GM12878 (cell line): ENCODE measurements around the gene NPB. TPM values are rescaled to one million over a fixed set of nuclear protein-coding genes. Genes with fewer than 3 reads are reported as not detected.
A peak's percentile ranks its signal among the peaks of the same experiment; 100 is the strongest.

Experiments
- ATAC-seq: fragments of 200-7000 bp; cut with Tn5 transposase; 3 replicates; pipeline ENCODE4 v1.9.1; 2020; ENCODE audit warnings: mild to moderate bottlenecking, moderate library complexity
- BruUV-seq: library from RNA; stranded (reverse); fragments of 400-500 nt; replicated peaks from 2 replicates; lab custom pipeline; 2021; lab: Mats Ljungman, UMichigan
- CTCF ChIA-PET: fragments of 300-600 bp; sonication (Branson Sonifier 250); formaldehyde crosslinking; extraction: SDS; loops from one replicate; lab custom pipeline; 2021; ENCODE audit warnings: inconsistent platforms; lab: Yijun Ruan, JAX
- POLR2A ChIA-PET: fragments of 350-600 bp; formaldehyde crosslinking; extraction: SDS; loops from one replicate; lab custom pipeline; 2021; ENCODE audit warnings: inconsistent platforms; lab: Charles Lee
- RAD21 ChIA-PET: fragments of 300-600 bp; sonication (Branson Sonifier 250); formaldehyde crosslinking; loops from one replicate; lab custom pipeline; 2023; ENCODE audit warnings: antibody characterized with exemption; ENCODE audit not compliant: unreplicated experiment; lab: Charles Lee
- SMC1A ChIA-PET: fragments of 300-600 bp; sonication (Branson Sonifier 250); formaldehyde crosslinking; loops from one replicate; lab custom pipeline; 2023; ENCODE audit not compliant: unreplicated experiment, uncharacterized antibody; lab: Charles Lee
- DNase-seq: peaks from one replicate; pipeline ENCODE4 v3.0.0-alpha.2; 2011; ENCODE audit warnings: low read depth, low spot score
- FAIRE-seq: peaks from 3 replicates; lab custom pipeline; 2011; peaks lifted over from hg19 to GRCh38; lab: Jason Lieb, UNC
- H2AFZ ChIP-seq: 2 replicates; pipeline ENCODE4 v1.6.0; 2011; ENCODE audit warnings: low read depth, low read length, control low read depth; ENCODE audit not compliant: control insufficient read depth
- H3K27ac ChIP-seq: 2 replicates; pipeline ENCODE4 v1.5.1; 2011; ENCODE audit warnings: control low read depth; ENCODE audit not compliant: control insufficient read depth, insufficient read depth
- H3K27me3 ChIP-seq, 2 experiments: replicated peaks in 1 of 2; 2 replicates each; pipeline versions ENCODE4 v1.6.0 to v1.6.1; 2011; ENCODE audit warnings: low read length in 1 of 2; ENCODE audit not compliant: control insufficient read depth in 2 of 2, insufficient read depth in 2 of 2
- H3K36me3 ChIP-seq, 2 experiments: 2 replicates each; pipeline ENCODE4 v1.5.1; 2011; ENCODE audit warnings: low read length in 1 of 2; ENCODE audit not compliant: control insufficient read depth in 2 of 2, insufficient read depth in 2 of 2
- H3K4me1 ChIP-seq: 2 replicates; pipeline ENCODE4 v1.6.1; 2011; ENCODE audit warnings: mild to moderate bottlenecking, low read length, moderate library complexity, mixed read lengths; ENCODE audit not compliant: control insufficient read depth, insufficient read depth
- H3K4me2 ChIP-seq: 2 replicates; pipeline ENCODE4 v1.6.0; 2011; ENCODE audit warnings: control low read depth; ENCODE audit not compliant: control insufficient read depth, insufficient read depth
- H3K4me3 ChIP-seq: fragments of 200-600 bp; sonication (generic); 2 replicates; pipeline ENCODE4 v1.5.1; 2016
- H3K79me2 ChIP-seq: 2 replicates; pipeline ENCODE4 v1.6.0; 2011; ENCODE audit warnings: low read length; ENCODE audit not compliant: control insufficient read depth, insufficient read depth
- H3K9ac ChIP-seq: 2 replicates; pipeline ENCODE4 v1.8.0; 2011; ENCODE audit warnings: low read length, control low read depth, mixed read lengths; ENCODE audit not compliant: control insufficient read depth, insufficient read depth
- H3K9me3 ChIP-seq: replicated peaks from 3 replicates; pipeline ENCODE4 v1.5.1; 2011; ENCODE audit warnings: mild to moderate bottlenecking, low read length; ENCODE audit not compliant: control insufficient read depth, insufficient read depth
- H4K20me1 ChIP-seq: 2 replicates; pipeline ENCODE4 v1.6.0; 2011; ENCODE audit not compliant: control insufficient read depth, insufficient read depth
- BHLHE40 ChIP-seq, 2 experiments: fragments of 450-650 bp in 1 of 2; IDR thresholded peaks; 2 replicates each; pipeline ENCODE4 v1.6.1; 2011 to 2017; ENCODE audit warnings: low read depth in 2 of 2, borderline replicate concordance in 1 of 2, improper control_type of control experiment in 1 of 2, low read length in 1 of 2, mild to moderate bottlenecking in 1 of 2
- DPF2 ChIP-seq: fragments of 450-650 bp; IDR thresholded peaks from 2 replicates; pipeline ENCODE4 v1.6.1; 2017; ENCODE audit warnings: mild to moderate bottlenecking
- FOS ChIP-seq: IDR thresholded peaks from 3 replicates; pipeline ENCODE4 v1.6.1; 2011; ENCODE audit warnings: borderline replicate concordance; ENCODE audit not compliant: insufficient read length; ENCODE audit errors: extremely low read depth
- NR2F1 ChIP-seq: fragments of 450-650 bp; conservative IDR thresholded peaks from 2 replicates; pipeline ENCODE4 v1.6.1; 2017; ENCODE audit warnings: mild to moderate bottlenecking
- WGBS: methylation state at CpG from one replicate; pipeline ENCODE4 v1.1.6; 2016; ENCODE audit warnings: low lambda C conversion rate; ENCODE audit not compliant: insufficient replicate concordance, insufficient coverage; ENCODE audit errors: missing lambda C conversion rate; 5-methylcytosine and 5-hydroxymethylcytosine counted together
- in situ Hi-C: fragments of 300-500 bp; cut with MboI; formaldehyde crosslinking; loops from 9 replicates; pipeline ENCODE4 v1.14.3; 2018; ENCODE audit warnings: mixed read lengths
- intact Hi-C: fragments of 100-400 bp; cut with micrococcal nuclease; formaldehyde crosslinking; loops from one replicate; pipeline ENCODE4 v1.14.2; 2022; ENCODE audit not compliant: unreplicated experiment
- polyA plus RNA-seq, 11 experiments: library from polyadenylated mRNA; depleted of rRNA in 4 of 11; unstranded in 6 of 11; stranded (reverse) in 5 of 11; fragments of >200 nt; fragmentation: Nextera tagmentation in 4 of 11; fragmentation: Illumina TruSeq in 1 of 11; extraction: Ambion mirVana in 4 of 11; extraction: Trizol in 1 of 11; gene quantifications; 1 replicate in 1 of 11; 2 replicates in 10 of 11; pipeline versions ENCODE4 v1.2.1 to v1.2.3, GENCODE V29; 2011 to 2016; ENCODE audit warnings: inconsistent platforms in 2 of 11, missing spikeins in 2 of 11, low read depth in 1 of 11
- total RNA-seq, 4 experiments: library from RNA; depleted of rRNA in 3 of 4; stranded (reverse); fragments of >200 nt in 3 of 4; fragmentation: Illumina TruSeq in 1 of 4; extraction: Trizol in 1 of 4; gene quantifications; 2 replicates each; pipeline versions ENCODE4 v1.2.1 to v1.2.3, GENCODE V29; 2013 to 2021
- TF ChIP-seq, protein P1 (sequence below): fragments of 450-650 bp; IDR thresholded peaks from 2 replicates; pipeline ENCODE4 v1.6.1; 2016; ENCODE audit warnings: mild to moderate bottlenecking
- TF ChIP-seq, protein P2 (sequence below): fragments of 150-350 bp; IDR thresholded peaks from 2 replicates; pipeline ENCODE4 v1.6.1; 2014; ENCODE audit warnings: mild to moderate bottlenecking, low read depth, low read length

Gene NPB
- total and polyA plus RNA-seq, 10 of the 15 experiments (the other 5 are each of a cell fraction or from before 2014, with no cell fraction given), result 0.03 to 0.40 (median 0.15) TPM; not detected in 2

DNA sequence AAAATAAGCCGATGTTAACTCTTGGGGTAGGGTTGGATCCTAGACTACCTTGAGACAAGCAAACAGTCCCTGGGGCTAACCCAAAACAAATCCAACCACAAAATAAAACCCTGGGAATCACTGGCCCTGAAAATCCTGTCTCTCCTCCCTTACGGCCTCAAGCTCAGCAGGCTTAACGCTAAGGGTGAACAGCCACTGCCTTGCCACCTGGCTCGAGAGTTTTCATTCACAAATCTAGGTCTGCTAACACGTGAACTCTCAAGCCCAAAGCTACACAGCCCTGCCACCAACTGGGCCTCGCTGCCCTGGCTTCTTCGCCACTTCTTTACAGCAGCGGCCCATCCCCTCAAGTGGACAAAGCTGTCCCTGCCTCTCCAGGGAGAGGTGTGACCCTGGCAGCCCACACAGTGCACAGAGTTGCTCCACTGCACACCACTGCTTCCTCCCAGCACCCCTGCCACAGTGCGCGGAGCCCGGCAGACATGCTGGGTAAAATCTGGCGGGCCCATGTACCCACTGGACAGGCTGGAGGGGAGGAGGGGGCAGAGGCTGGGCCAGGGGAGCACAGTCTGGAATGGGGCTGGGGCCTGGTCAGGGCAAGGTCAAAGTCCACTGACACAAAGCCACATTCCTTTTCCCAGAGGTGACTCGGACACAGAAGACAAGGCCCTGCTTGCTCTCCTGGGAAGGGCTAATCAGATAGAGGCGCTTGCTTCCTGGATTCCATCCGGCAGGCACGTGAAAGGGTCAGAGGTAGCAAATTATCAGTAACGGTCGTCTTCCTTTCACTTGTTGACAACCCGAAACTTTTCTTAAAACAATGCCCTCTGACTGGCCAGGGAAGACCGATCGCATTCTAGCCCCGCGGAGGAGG, 8.2 kb downstream of the NPB start:
- Histone ChIP-seq H3K27me3 (no peaks in the 10 kb centered on the region), H3K36me3 (peaks cover 6 to 28% of the 10 kb centered on the region in 2 experiments), H2AFZ (no peak overlapping the region; the same call in 1 of the 2 replicates), H3K4me2 (peak overlapping the region; percentile 74), H3K9ac (peak overlapping the region; percentile 64), H3K4me1 (peaks cover 5% of the 10 kb centered on the region; the same call in 1 of the 2 replicates), H4K20me1 (no peaks in the 10 kb centered on the region), H3K4me3 (peak overlapping the region; percentile 95), H3K79me2 (peaks cover 13% of the 10 kb centered on the region), H3K9me3 (no peaks in the 10 kb centered on the region), H3K27ac (peak overlapping the region; percentile 4; the same call in 1 of the 2 replicates)
- TF ChIP-seq NR2F1 (no peak), BHLHE40 (IDR thresholded peaks at IDR 0.05; ENCODE audit: borderline replicate concordance in 1 of 2, low read depth in 2 of 2, low read length in 1 of 2) (peak; percentile 16 to 57; a peak in 2 of 4 replicates), FOS (no peak), DPF2 (no peak)
- TF ChIP-seq, protein P1, sequence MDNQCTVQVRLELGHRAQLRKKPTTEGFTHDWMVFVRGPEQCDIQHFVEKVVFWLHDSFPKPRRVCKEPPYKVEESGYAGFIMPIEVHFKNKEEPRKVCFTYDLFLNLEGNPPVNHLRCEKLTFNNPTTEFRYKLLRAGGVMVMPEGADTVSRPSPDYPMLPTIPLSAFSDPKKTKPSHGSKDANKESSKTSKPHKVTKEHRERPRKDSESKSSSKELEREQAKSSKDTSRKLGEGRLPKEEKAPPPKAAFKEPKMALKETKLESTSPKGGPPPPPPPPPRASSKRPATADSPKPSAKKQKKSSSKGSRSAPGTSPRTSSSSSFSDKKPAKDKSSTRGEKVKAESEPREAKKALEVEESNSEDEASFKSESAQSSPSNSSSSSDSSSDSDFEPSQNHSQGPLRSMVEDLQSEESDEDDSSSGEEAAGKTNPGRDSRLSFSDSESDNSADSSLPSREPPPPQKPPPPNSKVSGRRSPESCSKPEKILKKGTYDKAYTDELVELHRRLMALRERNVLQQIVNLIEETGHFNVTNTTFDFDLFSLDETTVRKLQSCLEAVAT, result 0 out of 2 replicates have a peak, but pooled peaks have one; percentile 19
- TF ChIP-seq, protein P2, sequence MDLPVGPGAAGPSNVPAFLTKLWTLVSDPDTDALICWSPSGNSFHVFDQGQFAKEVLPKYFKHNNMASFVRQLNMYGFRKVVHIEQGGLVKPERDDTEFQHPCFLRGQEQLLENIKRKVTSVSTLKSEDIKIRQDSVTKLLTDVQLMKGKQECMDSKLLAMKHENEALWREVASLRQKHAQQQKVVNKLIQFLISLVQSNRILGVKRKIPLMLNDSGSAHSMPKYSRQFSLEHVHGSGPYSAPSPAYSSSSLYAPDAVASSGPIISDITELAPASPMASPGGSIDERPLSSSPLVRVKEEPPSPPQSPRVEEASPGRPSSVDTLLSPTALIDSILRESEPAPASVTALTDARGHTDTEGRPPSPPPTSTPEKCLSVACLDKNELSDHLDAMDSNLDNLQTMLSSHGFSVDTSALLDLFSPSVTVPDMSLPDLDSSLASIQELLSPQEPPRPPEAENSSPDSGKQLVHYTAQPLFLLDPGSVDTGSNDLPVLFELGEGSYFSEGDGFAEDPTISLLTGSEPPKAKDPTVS, result no peak
- RAD21 ChIA-PET, result no interaction called here
- intact Hi-C loops (no loop called here), in situ Hi-C loops (no loop called here)
- FAIRE-seq (no peak), ATAC-seq (peak; percentile 7; the same call in 1 of the 3 replicates), DNase-seq (no peak)
- BruUV-seq, result no TSS peak
- SMC1A ChIA-PET, result no interaction called here
- POLR2A ChIA-PET, result interaction anchor here (0.7 to 2.4 kb wide), 2 partner anchors 13 to 16 kb away, joined by 3 to 13 read pairs; no protein-coding TSS in a partner anchor
- 45% methylated on average over 23 of the region's 23 CpGs for WGBS
- CTCF ChIA-PET, result no interaction called here
